Thoracic aorta (tissue), 2 donors: ENCODE data around the gene MEGF8. TPM values are rescaled to one million over a fixed set of nuclear protein-coding genes. Genes with fewer than 3 reads are reported as not detected.

Source experiments
- ATAC-seq: fragments of 150-250 bp; one replicate; pipeline ENCODE4 v1.8.0; 2017; ENCODE audit warnings: low read depth; ENCODE audit not compliant: insufficient number of reproducible peaks, low FRiP score
- DNase-seq: peaks from one replicate; pipeline ENCODE4 v3.0.0-alpha.2; 2020; ENCODE audit warnings: low spot score
- H3K27ac ChIP-seq, 2 donors: fragments of 200-600 bp; sonication (generic); 1 replicate in 1 of 2; 2 replicates in 1 of 2; pipeline ENCODE4 v1.5.1; 2016; ENCODE audit warnings: mild to moderate bottlenecking in 2 of 2, moderate library complexity in 2 of 2
- H3K27me3 ChIP-seq: fragments of 200-600 bp; sonication (generic); replicated peaks from 2 replicates; pipeline ENCODE4 v1.6.0; 2016; ENCODE audit warnings: mild to moderate bottlenecking; ENCODE audit not compliant: insufficient read depth
- H3K36me3 ChIP-seq: fragments of 200-600 bp; sonication (generic); one replicate; pipeline ENCODE4 v1.5.1; 2016
- H3K4me1 ChIP-seq, 2 donors: fragments of 200-600 bp; sonication (generic); 1 replicate in 1 of 2; 2 replicates in 1 of 2; pipeline versions ENCODE4 v1.5.1 to v1.6.0; 2016; ENCODE audit warnings: low read depth in 2 of 2, mild to moderate bottlenecking in 1 of 2; ENCODE audit not compliant: control insufficient read depth in 1 of 2
- H3K4me3 ChIP-seq: fragments of 200-600 bp; sonication (generic); 2 replicates; pipeline ENCODE4 v1.5.1; 2016; ENCODE audit warnings: mild to moderate bottlenecking
- H3K9me3 ChIP-seq: fragments of 200-600 bp; sonication (generic); 2 replicates; pipeline ENCODE4 v1.5.1; 2016
- CTCF ChIP-seq: fragments of 200-600 bp; sonication (generic); IDR thresholded peaks from one replicate; pipeline ENCODE4 v1.5.1; 2019; ENCODE audit warnings: antibody characterized with exemption
- total RNA-seq, 2 donors: library from RNA; depleted of rRNA; stranded (reverse); fragments of >200 nt; gene quantifications; one replicate each; pipeline versions ENCODE4 v1.1.0 to v1.2.3, GENCODE V29; 2016

The MEGF8 gene
- total RNA-seq, 2 donors from 2014 or later = 19.5 to 24.4 TPM

GRCh38 chr19:42367929-42368328, 42.5 kb downstream of the MEGF8 start:
- H3K4me3 ChIP-seq = no peak overlapping the region
- no peaks in the 10 kb centered on the region for H3K9me3 ChIP-seq
- ATAC-seq (no peak), DNase-seq (no peak)
- H3K4me1 ChIP-seq = peaks cover 0 to 19% of the 10 kb centered on the region in 2 donors
- no peak overlapping the region for H3K27ac ChIP-seq
- no peaks in the 10 kb centered on the region for H3K27me3 ChIP-seq
- no peak for TF ChIP-seq CTCF
- no peaks in the 10 kb centered on the region for H3K36me3 ChIP-seq

- Histone ChIP-seq H3K4me1 (peaks cover 0 to 19% of the 10 kb centered on the region in 2 donors), H3K4me3 (no peak overlapping the region), H3K27me3 (no peaks in the 10 kb centered on the region), H3K36me3 (no peaks in the 10 kb centered on the region), H3K27ac (no peak overlapping the region), H3K9me3 (no peaks in the 10 kb centered on the region)
- DNase-seq (no peak), ATAC-seq (no peak)
- TF ChIP-seq CTCF = no peak
These were observed 42.9 kb downstream of the MEGF8 start for GRCh38 chr19:42368360-42368759.

- DNase-seq (no peak), ATAC-seq (no peak)
- Histone ChIP-seq H3K27ac (no peak overlapping the region), H3K27me3 (no peaks in the 10 kb centered on the region), H3K4me1 (peaks cover 0 to 19% of the 10 kb centered on the region in 2 donors), H3K9me3 (no peaks in the 10 kb centered on the region), H3K4me3 (no peak overlapping the region), H3K36me3 (no peaks in the 10 kb centered on the region)
- no peak for TF ChIP-seq CTCF
These were observed 43.3 kb downstream of the MEGF8 start for GRCh38 chr19:42368765-42369164.

- no peaks in the 10 kb centered on the region for H3K36me3 ChIP-seq
- ATAC-seq = no peak
These were observed 44.1 kb downstream of the MEGF8 start for GRCh38 chr19:42369433-42370067.

GRCh38 chr19:42370068-42370520, 44.7 kb downstream of the MEGF8 start:
- H3K27ac ChIP-seq = no peak overlapping the region
- no peaks in the 10 kb centered on the region for H3K36me3 ChIP-seq
- peaks cover 0 to 12% of the 10 kb centered on the region in 2 donors for H3K4me1 ChIP-seq
- TF ChIP-seq CTCF = no peak
- ATAC-seq (no peak), DNase-seq (no peak)
- no peak overlapping the region for H3K4me3 ChIP-seq
- no peaks in the 10 kb centered on the region for H3K9me3 ChIP-seq
- H3K27me3 ChIP-seq = no peaks in the 10 kb centered on the region

More at GRCh38 chr19:42369433-42370067, 44.1 kb downstream of the MEGF8 start:
- Histone ChIP-seq H3K27me3 (no peaks in the 10 kb centered on the region), H3K4me1 (peaks cover 0 to 17% of the 10 kb centered on the region in 2 donors), H3K27ac (no peak overlapping the region), H3K9me3 (no peaks in the 10 kb centered on the region), H3K4me3 (no peak overlapping the region)
- TF ChIP-seq CTCF = no peak
- no peak for DNase-seq
